WI38 (cell line): ENCODE data around the gene PACS2.

Experiments
- H3K4me3 ChIP-seq: 2 replicates; pipeline ENCODE4 v1.5.1; 2011; ENCODE audit warnings: low read depth, mild to moderate bottlenecking, control low read depth, low read length
- TF ChIP-seq, protein P1 (sequence below): IDR thresholded peaks from 2 replicates; pipeline ENCODE4 v1.5.1; 2012; ENCODE audit warnings: low read depth, mild to moderate bottlenecking, control low read depth, low read length

Gene PACS2

GRCh38 chr14:105433161-105433605 lies 118.6 kb downstream of the PACS2 start:
- H3K4me3 ChIP-seq: no peak overlapping the region
- TF ChIP-seq, protein P1, sequence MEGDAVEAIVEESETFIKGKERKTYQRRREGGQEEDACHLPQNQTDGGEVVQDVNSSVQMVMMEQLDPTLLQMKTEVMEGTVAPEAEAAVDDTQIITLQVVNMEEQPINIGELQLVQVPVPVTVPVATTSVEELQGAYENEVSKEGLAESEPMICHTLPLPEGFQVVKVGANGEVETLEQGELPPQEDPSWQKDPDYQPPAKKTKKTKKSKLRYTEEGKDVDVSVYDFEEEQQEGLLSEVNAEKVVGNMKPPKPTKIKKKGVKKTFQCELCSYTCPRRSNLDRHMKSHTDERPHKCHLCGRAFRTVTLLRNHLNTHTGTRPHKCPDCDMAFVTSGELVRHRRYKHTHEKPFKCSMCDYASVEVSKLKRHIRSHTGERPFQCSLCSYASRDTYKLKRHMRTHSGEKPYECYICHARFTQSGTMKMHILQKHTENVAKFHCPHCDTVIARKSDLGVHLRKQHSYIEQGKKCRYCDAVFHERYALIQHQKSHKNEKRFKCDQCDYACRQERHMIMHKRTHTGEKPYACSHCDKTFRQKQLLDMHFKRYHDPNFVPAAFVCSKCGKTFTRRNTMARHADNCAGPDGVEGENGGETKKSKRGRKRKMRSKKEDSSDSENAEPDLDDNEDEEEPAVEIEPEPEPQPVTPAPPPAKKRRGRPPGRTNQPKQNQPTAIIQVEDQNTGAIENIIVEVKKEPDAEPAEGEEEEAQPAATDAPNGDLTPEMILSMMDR: no peak

DNA sequence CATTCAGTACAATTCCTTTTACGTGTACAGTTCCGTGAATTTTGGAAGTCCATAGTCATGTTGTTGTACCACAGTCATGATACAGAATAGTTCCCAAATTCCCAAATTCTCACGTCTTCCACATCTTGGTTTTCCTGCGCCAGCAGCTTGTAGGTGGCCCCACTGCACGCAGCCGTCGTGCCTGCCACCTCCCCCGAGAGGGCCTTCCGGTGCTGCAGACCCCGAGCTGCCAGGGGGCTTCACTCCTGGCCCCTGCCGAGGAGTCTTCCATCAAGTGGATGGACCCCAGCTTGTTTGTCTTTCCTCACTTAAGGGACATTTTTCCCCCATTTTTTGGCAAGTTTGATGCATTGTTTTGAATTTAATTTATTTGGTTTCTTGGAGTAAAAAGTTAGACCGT lies 121.9 kb downstream of the PACS2 start:
- TF ChIP-seq, protein P1: no peak
- no peak overlapping the region for H3K4me3 ChIP-seq

- no peak overlapping the region for H3K4me3 ChIP-seq
- TF ChIP-seq, protein P1: no peak
Observed at GRCh38 chr14:105436891-105437722, 122.6 kb downstream of the PACS2 start.

DNA sequence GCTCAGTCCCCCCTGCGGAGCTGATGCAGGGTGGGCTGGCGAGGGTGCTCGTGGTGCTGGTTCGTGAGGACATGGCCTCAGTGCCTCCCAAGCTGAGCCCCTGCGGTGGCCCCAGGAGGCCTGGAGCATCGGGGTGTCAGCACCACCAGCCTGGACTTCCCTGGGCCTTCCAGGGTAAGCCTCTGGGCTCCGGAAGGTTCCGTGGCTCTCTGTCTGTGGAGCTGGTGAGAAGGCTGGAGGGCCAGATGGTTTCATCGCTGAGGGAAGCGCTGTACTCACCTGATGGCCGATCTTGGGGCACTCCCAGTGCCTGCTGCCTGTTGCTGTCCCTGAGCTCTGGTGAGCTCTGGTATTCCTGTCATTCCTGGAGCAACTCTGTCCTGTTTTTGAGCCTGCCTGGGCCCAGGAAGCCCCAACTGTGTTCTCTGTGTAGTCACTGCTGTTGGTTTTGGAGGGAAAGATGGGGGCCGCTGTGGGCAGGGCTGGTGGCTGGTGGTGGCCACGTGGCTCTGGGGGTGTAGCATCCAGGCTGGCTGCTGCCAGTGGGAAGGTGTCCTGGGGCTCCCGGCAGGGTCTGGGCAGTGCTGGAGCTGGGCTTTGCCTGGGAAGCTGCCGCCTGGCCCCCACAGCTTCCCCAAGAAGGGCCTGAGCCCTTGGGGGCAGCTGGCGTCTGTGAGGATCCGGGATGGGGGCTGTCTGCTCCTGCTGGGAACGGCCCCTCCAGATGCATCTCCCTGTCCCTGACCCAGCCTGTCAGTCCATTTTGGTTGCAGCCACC lies 123.4 kb downstream of the PACS2 start:
- TF ChIP-seq, protein P1: no peak
- H3K4me3 ChIP-seq: no peak overlapping the region

- TF ChIP-seq, protein P1: no peak
- no peak overlapping the region for H3K4me3 ChIP-seq
Observed at GRCh38 chr14:105439179-105439578, 124.6 kb downstream of the PACS2 start.

DNA sequence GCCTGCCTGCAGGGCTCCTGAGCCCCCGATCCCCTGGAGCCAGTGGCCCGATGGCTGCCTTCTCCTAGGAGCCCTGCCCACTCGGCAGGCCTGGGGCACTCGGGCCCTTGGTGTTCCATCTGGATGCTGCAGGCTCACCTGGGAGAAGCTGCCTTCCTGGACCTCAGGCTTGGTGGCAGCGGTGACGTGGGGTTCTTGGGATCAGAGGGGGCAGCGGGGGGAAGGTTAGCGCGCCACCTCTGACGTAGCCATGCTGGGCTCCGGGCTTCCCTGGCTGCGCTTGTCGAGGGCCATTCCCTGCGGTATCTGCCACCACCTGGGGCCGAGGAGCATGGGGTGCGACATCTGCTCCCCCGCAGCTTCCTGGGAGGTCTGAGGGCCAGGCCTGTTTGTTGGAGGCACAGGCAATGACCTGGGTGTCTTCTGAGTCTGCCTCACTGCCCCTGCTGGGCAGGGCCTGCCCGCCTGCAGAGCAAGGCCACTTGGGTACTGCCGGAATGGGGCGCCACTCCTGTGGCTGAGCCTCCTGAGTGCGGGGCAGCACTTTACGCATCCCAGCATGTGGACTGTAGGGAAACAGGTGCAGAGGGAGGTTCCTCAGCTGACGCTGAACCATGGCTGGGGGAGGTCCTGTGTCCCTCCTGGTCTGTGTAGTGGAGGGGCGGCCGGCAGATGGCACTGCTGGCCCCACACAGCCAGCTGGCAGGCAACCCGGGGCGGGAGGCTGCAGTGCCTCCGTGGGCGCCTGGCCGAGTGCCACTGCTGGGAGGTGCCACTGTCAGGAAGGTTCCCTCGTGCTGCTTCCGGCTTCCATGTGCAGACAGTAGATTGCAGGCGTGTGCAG lies 125.4 kb downstream of the PACS2 start:
- no peak overlapping the region for H3K4me3 ChIP-seq
- TF ChIP-seq, protein P1: no peak
